Measurements from ENCODE around the gene FBXW11.

FBXW11 gene

DNA sequence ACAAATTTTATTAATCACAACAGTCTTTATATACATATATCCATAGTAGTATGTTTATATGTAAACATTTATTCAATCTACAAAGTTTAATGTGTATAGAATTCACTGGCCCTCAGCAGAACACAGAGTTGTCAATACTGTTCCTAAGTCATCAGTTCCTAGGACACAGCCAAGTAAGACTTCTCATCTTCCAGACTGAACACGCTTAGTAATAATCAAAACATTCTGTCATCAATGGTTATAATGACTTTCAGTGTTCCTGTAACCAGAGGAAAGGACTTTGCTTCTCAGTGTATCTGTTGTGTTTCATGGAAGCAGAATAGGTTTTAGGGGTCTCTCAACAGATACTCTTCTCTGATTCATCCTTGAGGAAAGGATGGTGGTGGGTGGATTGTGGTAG lies 138.7 kb downstream of the FBXW11 start:
- no peaks in the 10 kb centered on the region for H3K27me3 ChIP-seq (ENCODE audit: control insufficient read depth, insufficient read depth, low read length)
- no peak overlapping the region for H3K4me3 ChIP-seq (ENCODE audit: low read depth, low read length)
- H3K36me3 ChIP-seq (ENCODE audit: control insufficient read depth, insufficient read depth, low read length): peaks cover 76% of the 10 kb centered on the region
- H3K9me3 ChIP-seq (ENCODE audit: control insufficient read depth, insufficient read depth, low read depth, low read length): no peaks in the 10 kb centered on the region
- no peak overlapping the region for H3K9ac ChIP-seq (ENCODE audit: low read length)
- H3K27ac ChIP-seq (ENCODE audit: low read depth, low read length): no peak overlapping the region
- peaks cover 3% of the 10 kb centered on the region; the same call in 1 of the 2 replicates for H3K4me1 ChIP-seq (ENCODE audit: control insufficient read depth, insufficient read depth, low read length)

DNA sequence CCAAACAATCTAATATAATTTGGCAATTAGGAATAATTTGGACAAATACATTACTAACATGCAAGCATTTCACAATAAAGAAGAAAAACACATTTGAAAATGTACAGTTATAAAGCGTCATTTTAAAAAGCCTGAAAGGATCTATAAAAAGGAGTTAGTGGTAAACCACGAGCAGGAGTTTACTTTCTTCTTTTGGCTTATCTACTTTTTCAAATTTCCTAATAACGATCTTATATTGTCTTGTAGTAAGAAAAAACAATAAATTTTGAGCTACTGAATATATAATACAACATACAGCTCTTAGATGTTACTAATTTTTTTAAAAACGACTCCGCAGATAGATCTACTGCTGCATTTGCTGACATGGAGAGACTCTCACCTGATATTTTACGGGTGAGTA lies 141.0 kb downstream of the FBXW11 start:
- Histone ChIP-seq H3K4me1 (ENCODE audit: control insufficient read depth, insufficient read depth, low read length) (peaks cover 3% of the 10 kb centered on the region; the same call in 1 of the 2 replicates), H3K9me3 (ENCODE audit: control insufficient read depth, insufficient read depth, low read depth, low read length) (no peaks in the 10 kb centered on the region), H3K9ac (ENCODE audit: low read length) (no peak overlapping the region), H3K27me3 (ENCODE audit: control insufficient read depth, insufficient read depth, low read length) (no peaks in the 10 kb centered on the region), H3K36me3 (ENCODE audit: control insufficient read depth, insufficient read depth, low read length) (peaks cover 58% of the 10 kb centered on the region), H3K4me3 (ENCODE audit: low read depth, low read length) (no peak overlapping the region), H3K27ac (ENCODE audit: low read depth, low read length) (no peak overlapping the region)

DNA sequence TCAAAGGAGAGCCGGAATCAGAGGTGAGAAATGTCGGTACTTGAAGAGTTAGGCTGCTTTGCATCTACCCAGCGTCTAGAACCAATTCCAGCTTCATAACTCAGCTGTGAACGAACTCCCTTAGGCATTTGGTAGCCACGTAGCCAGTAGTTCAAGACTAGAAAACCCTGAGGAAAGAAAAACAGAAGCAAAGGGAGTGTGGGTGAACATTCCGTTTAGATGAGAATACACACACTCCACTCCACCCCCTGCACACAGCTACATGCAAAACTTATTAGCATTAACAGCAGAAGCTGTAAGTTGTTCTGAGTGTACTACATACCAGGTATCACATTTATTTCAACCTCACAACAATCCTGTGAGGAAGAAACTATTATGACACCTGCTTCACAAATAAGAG lies 142.5 kb downstream of the FBXW11 start:
- no peak overlapping the region for H3K4me3 ChIP-seq (ENCODE audit: low read depth, low read length)
- no peaks in the 10 kb centered on the region for H3K27me3 ChIP-seq (ENCODE audit: control insufficient read depth, insufficient read depth, low read length)
- peaks cover 44% of the 10 kb centered on the region for H3K36me3 ChIP-seq (ENCODE audit: control insufficient read depth, insufficient read depth, low read length)
- no peak overlapping the region for H3K9ac ChIP-seq (ENCODE audit: low read length)
- no peak overlapping the region for H3K27ac ChIP-seq (ENCODE audit: low read depth, low read length)
- no peaks in the 10 kb centered on the region for H3K4me1 ChIP-seq (ENCODE audit: control insufficient read depth, insufficient read depth, low read length)
- H3K9me3 ChIP-seq (ENCODE audit: control insufficient read depth, insufficient read depth, low read depth, low read length): no peaks in the 10 kb centered on the region

GRCh38 chr5:171862624-171863023 lies 143.8 kb downstream of the FBXW11 start:
- Histone ChIP-seq H3K36me3 (ENCODE audit: control insufficient read depth, insufficient read depth, low read length) (peaks cover 31% of the 10 kb centered on the region), H3K9me3 (ENCODE audit: control insufficient read depth, insufficient read depth, low read depth, low read length) (no peaks in the 10 kb centered on the region), H3K4me1 (ENCODE audit: control insufficient read depth, insufficient read depth, low read length) (peaks cover 3% of the 10 kb centered on the region; the same call in 1 of the 2 replicates), H3K27ac (ENCODE audit: low read depth, low read length) (no peak overlapping the region), H3K4me3 (ENCODE audit: low read depth, low read length) (no peak overlapping the region), H3K9ac (ENCODE audit: low read length) (no peak overlapping the region), H3K27me3 (ENCODE audit: control insufficient read depth, insufficient read depth, low read length) (no peaks in the 10 kb centered on the region)

GRCh38 chr5:171861381-171861780 lies 145.1 kb downstream of the FBXW11 start:
- Histone ChIP-seq H3K9me3 (ENCODE audit: control insufficient read depth, insufficient read depth, low read depth, low read length) (no peaks in the 10 kb centered on the region), H3K4me1 (ENCODE audit: control insufficient read depth, insufficient read depth, low read length) (peaks cover 5% of the 10 kb centered on the region; the same call in 1 of the 2 replicates), H3K9ac (ENCODE audit: low read length) (no peak overlapping the region), H3K27me3 (ENCODE audit: control insufficient read depth, insufficient read depth, low read length) (no peaks in the 10 kb centered on the region), H3K27ac (ENCODE audit: low read depth, low read length) (no peak overlapping the region), H3K36me3 (ENCODE audit: control insufficient read depth, insufficient read depth, low read length) (peaks cover 19% of the 10 kb centered on the region), H3K4me3 (ENCODE audit: low read depth, low read length) (no peak overlapping the region)

DNA sequence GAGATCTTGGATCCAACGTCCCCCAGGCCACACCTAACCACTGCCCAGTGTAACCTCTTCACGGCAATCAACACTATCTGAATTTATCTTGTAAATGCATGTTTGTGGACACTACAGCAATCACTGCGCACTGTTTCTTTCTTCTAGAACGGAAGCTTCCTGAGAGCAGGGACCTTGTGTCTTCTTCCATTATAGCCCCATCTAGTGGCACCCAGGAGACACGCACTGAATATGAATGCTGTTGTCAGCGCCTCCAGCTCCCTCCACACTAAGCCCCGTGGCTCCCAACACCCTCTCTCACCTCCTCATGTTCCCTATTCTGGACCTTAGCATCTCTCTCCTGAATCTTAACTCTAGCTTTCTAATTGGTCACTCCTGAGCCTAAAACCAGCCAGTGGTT lies 148.1 kb downstream of the FBXW11 start:
- H3K27me3 ChIP-seq (ENCODE audit: control insufficient read depth, insufficient read depth, low read length): no peaks in the 10 kb centered on the region
- H3K4me1 ChIP-seq (ENCODE audit: control insufficient read depth, insufficient read depth, low read length): peaks cover 5% of the 10 kb centered on the region; the same call in 1 of the 2 replicates
- H3K9ac ChIP-seq (ENCODE audit: low read length): no peak overlapping the region
- peaks cover 7% of the 10 kb centered on the region; the same call in 1 of the 2 replicates for H3K36me3 ChIP-seq (ENCODE audit: control insufficient read depth, insufficient read depth, low read length)
- no peak overlapping the region for H3K4me3 ChIP-seq (ENCODE audit: low read depth, low read length)
- H3K27ac ChIP-seq (ENCODE audit: low read depth, low read length): no peak overlapping the region
- no peaks in the 10 kb centered on the region for H3K9me3 ChIP-seq (ENCODE audit: control insufficient read depth, insufficient read depth, low read depth, low read length)

- peaks cover 5% of the 10 kb centered on the region; the same call in 1 of the 2 replicates for H3K4me1 ChIP-seq (ENCODE audit: control insufficient read depth, insufficient read depth, low read length)
- H3K27me3 ChIP-seq (ENCODE audit: control insufficient read depth, insufficient read depth, low read length): no peaks in the 10 kb centered on the region
- no peaks in the 10 kb centered on the region for H3K9me3 ChIP-seq (ENCODE audit: control insufficient read depth, insufficient read depth, low read depth, low read length)
These were observed 149.0 kb downstream of the FBXW11 start for GRCh38 chr5:171857489-171857876.

DNA sequence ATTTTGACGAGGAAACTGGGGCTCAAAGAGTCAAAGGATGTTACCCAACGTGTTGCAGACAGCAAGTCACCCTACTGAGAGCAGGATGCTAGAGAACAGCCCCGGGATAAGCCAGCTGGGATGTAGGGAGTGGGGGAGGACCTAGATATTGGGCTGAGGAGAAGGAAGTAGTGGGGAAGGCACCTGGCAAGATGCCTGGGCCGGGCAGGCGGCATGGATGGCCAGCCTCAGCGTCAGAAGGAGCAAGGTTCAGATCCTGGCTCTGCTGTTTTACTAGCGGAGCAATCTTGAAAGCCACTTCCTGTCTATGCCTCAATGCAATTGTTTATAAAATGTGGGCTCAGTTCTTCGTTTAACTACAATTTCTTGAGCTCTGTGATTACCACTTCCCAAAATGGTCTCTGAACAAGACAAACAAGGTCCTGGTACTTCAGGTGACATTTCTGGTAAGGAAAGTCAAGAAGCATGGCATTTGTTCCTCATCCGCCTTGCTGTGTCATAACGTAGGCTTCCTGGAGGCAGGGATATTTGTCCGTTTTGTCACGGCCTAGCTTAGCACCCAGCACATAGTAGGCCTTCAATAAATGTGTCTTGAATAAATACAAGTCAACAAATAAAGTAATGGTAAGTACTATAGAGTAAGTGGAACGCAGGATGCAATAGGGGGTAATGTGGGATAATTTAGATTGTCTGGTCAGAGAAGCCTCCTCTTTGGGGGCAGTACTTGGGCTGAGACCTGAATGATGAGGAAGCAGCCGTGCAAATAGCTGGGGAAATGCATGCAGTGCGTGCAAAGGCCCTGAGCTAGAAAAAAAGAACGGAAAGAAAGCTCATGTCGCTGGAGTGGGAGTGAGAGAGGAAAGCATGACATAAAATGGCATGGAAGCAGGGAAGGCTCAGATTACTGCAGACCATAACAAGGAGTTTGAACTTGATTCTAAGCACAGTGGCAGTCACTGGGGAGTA lies 150.4 kb downstream of the FBXW11 start:
- H3K9ac ChIP-seq (ENCODE audit: low read length): no peak overlapping the region
- no peak overlapping the region for H3K4me3 ChIP-seq (ENCODE audit: low read depth, low read length)
- no peaks in the 10 kb centered on the region for H3K9me3 ChIP-seq (ENCODE audit: control insufficient read depth, insufficient read depth, low read depth, low read length)
- H3K27ac ChIP-seq (ENCODE audit: low read depth, low read length): no peak overlapping the region
- no peaks in the 10 kb centered on the region for H3K27me3 ChIP-seq (ENCODE audit: control insufficient read depth, insufficient read depth, low read length)
- peaks cover 5% of the 10 kb centered on the region; the same call in 1 of the 2 replicates for H3K4me1 ChIP-seq (ENCODE audit: control insufficient read depth, insufficient read depth, low read length)
- H3K36me3 ChIP-seq (ENCODE audit: control insufficient read depth, insufficient read depth, low read length): no peaks in the 10 kb centered on the region

More at GRCh38 chr5:171857489-171857876, 149.0 kb downstream of the FBXW11 start:
- H3K27ac ChIP-seq (ENCODE audit: low read depth, low read length): no peak overlapping the region
- H3K4me3 ChIP-seq (ENCODE audit: low read depth, low read length): no peak overlapping the region
- H3K36me3 ChIP-seq (ENCODE audit: control insufficient read depth, insufficient read depth, low read length): peaks cover 1% of the 10 kb centered on the region; the same call in 1 of the 2 replicates
- no peak overlapping the region for H3K9ac ChIP-seq (ENCODE audit: low read length)

GRCh38 chr5:171855265-171855664 lies 151.2 kb downstream of the FBXW11 start:
- H3K27me3 ChIP-seq (ENCODE audit: control insufficient read depth, insufficient read depth, low read length): no peaks in the 10 kb centered on the region
- H3K9me3 ChIP-seq (ENCODE audit: control insufficient read depth, insufficient read depth, low read depth, low read length): no peaks in the 10 kb centered on the region
- H3K4me3 ChIP-seq (ENCODE audit: low read depth, low read length): no peak overlapping the region
- H3K27ac ChIP-seq (ENCODE audit: low read depth, low read length): no peak overlapping the region
- no peaks in the 10 kb centered on the region for H3K36me3 ChIP-seq (ENCODE audit: control insufficient read depth, insufficient read depth, low read length)
- peaks cover 8% of the 10 kb centered on the region; the same call in 1 of the 2 replicates for H3K4me1 ChIP-seq (ENCODE audit: control insufficient read depth, insufficient read depth, low read length)
- H3K9ac ChIP-seq (ENCODE audit: low read length): no peak overlapping the region

DNA sequence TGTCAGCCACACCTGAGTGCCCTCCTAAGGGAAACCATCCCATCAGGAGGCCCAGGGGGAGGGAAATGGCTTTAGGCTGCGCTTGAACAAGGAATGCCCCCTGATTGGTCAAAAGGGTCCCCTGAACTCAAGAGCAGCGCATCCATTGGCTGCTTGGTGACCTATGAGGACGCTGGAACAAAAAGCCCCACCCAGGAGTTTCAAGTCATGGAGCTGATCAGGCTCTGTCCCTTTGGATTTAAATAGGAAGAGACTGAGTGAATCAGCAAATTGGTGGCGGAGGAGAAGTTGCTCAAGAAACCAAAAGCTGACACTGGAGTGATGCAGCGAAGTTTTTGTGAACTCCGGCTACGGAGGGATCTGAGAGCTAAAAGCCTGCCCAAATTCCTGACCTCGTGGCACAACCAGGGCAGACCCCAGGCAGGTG lies 154.2 kb downstream of the FBXW11 start:
- H3K27ac ChIP-seq (ENCODE audit: low read depth, low read length): no peak overlapping the region
- H3K36me3 ChIP-seq (ENCODE audit: control insufficient read depth, insufficient read depth, low read length): no peaks in the 10 kb centered on the region
- H3K4me1 ChIP-seq (ENCODE audit: control insufficient read depth, insufficient read depth, low read length): peaks cover 3% of the 10 kb centered on the region; the same call in 1 of the 2 replicates
- H3K4me3 ChIP-seq (ENCODE audit: low read depth, low read length): no peak overlapping the region
- no peaks in the 10 kb centered on the region for H3K9me3 ChIP-seq (ENCODE audit: control insufficient read depth, insufficient read depth, low read depth, low read length)
- no peaks in the 10 kb centered on the region for H3K27me3 ChIP-seq (ENCODE audit: control insufficient read depth, insufficient read depth, low read length)
- no peak overlapping the region for H3K9ac ChIP-seq (ENCODE audit: low read length)

DNA sequence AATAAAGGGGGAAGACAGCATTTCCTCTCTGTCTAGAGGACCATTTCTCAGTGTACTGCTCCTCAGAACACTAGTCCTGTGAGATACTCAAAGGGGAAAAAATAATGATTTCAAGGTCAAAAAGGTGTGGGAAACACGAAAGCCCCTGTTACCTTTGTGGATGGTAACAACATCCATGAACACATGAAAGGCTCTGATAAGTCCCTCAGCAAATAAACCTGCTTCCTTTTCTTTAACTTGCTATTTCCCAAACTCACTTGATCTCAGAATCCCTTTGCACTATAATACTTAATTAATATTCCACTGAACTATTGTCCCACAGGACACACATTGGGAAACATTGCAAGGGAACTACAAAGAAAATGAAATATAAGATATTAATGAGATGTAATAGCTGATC lies 155.2 kb downstream of the FBXW11 start:
- Histone ChIP-seq H3K36me3 (ENCODE audit: control insufficient read depth, insufficient read depth, low read length) (no peaks in the 10 kb centered on the region), H3K9ac (ENCODE audit: low read length) (no peak overlapping the region), H3K27me3 (ENCODE audit: control insufficient read depth, insufficient read depth, low read length) (no peaks in the 10 kb centered on the region), H3K9me3 (ENCODE audit: control insufficient read depth, insufficient read depth, low read depth, low read length) (no peaks in the 10 kb centered on the region), H3K4me3 (ENCODE audit: low read depth, low read length) (no peak overlapping the region), H3K4me1 (ENCODE audit: control insufficient read depth, insufficient read depth, low read length) (peaks cover 4% of the 10 kb centered on the region; the same call in 1 of the 2 replicates), H3K27ac (ENCODE audit: low read depth, low read length) (no peak overlapping the region)
